GM19351 (cell line): ENCODE data around the gene CNN3.

Source experiments
- ATAC-seq: cut with Tn5 transposase; IDR thresholded peaks from one replicate; pipeline ENCODE4 v1.9.1; 2021; ENCODE audit warnings: mild to moderate bottlenecking, moderate library complexity; ENCODE audit not compliant: unreplicated experiment

The CNN3 gene

GRCh38 chr1:94926915-94927404 lies at the start of gene CNN3:
Gene CNN3 (minus strand): TSS chr1:94927110. CDS start chr1:94926894, 216 bp downstream.
- ATAC-seq = peak; percentile 81

- no peak for ATAC-seq
Measured at GRCh38 chr1:94974824-94975223, 47.9 kb upstream of the CNN3 start.

GRCh38 chr1:94974241-94974640 lies 47.3 kb upstream of the CNN3 start:
- ATAC-seq = no peak

- ATAC-seq = no peak
Measured at GRCh38 chr1:94973309-94973922, 46.5 kb upstream of the CNN3 start.

GRCh38 chr1:94971491-94971924 lies 44.6 kb upstream of the CNN3 start:
- no peak for ATAC-seq

- ATAC-seq = no peak
Measured at GRCh38 chr1:94970783-94971182, 43.9 kb upstream of the CNN3 start.

- ATAC-seq = no peak
Measured at GRCh38 chr1:94969137-94969536, 42.2 kb upstream of the CNN3 start.

- no peak for ATAC-seq
Measured at GRCh38 chr1:94966033-94966432, 39.1 kb upstream of the CNN3 start.

- no peak for ATAC-seq
Measured at GRCh38 chr1:94963864-94964263, 37.0 kb upstream of the CNN3 start.

GRCh38 chr1:94962409-94963265 lies 35.7 kb upstream of the CNN3 start:
- peak; percentile 96 for ATAC-seq

GRCh38 chr1:94961988-94962387 lies 35.1 kb upstream of the CNN3 start:
- no peak for ATAC-seq

GRCh38 chr1:94961582-94961981 lies 34.7 kb upstream of the CNN3 start:
- ATAC-seq = no peak

GRCh38 chr1:94958081-94958480 lies 31.2 kb upstream of the CNN3 start:
- ATAC-seq = no peak

- ATAC-seq = no peak
Measured at GRCh38 chr1:94955767-94956632, 29.1 kb upstream of the CNN3 start.

- ATAC-seq = no peak
Measured at GRCh38 chr1:94954263-94955220, 27.6 kb upstream of the CNN3 start.

GRCh38 chr1:94953746-94954145 lies 26.8 kb upstream of the CNN3 start:
- ATAC-seq = no peak

GRCh38 chr1:94953107-94953506 lies 26.2 kb upstream of the CNN3 start:
- ATAC-seq = no peak

- no peak for ATAC-seq
Measured at GRCh38 chr1:94952539-94952938, 25.6 kb upstream of the CNN3 start.

GRCh38 chr1:94951509-94952208 lies 24.7 kb upstream of the CNN3 start:
- ATAC-seq = no peak
